Ramos (cell line): ENCODE results near the gene ABI1.
"Not testable (repeated sequence)": the region's sequence is repeated elsewhere in the genome, so short reads cannot be mapped to it uniquely, and the experiment has no call there.

Source experiments
- in situ Hi-C: fragments of 300-500 bp; cut with MboI; formaldehyde crosslinking; loops from one replicate; pipeline ENCODE4 v1.14.3; 2022; ENCODE audit warnings: low sequenced_read_pairs; ENCODE audit not compliant: unreplicated experiment

ABI1 gene

DNA sequence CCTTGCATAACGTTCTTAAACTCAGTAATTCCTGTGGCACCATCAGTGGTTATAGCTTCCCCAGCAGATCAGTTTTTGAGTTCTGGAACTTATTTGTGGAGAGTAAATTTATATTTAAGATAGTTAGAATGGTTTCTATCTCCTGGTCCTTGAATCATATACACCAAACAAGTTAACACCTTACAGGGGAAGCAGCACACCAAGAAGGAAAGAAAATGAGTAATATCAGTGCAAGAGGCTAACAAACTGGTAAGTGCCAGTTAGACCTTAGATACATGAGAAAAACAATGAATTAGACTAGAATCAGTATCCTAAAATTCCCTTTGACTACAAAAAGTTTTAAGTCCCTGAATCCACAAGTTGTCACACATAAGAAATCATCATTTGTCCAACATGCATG, 54.2 kb downstream of the ABI1 start:
- in situ Hi-C loops = no loop called here

DNA sequence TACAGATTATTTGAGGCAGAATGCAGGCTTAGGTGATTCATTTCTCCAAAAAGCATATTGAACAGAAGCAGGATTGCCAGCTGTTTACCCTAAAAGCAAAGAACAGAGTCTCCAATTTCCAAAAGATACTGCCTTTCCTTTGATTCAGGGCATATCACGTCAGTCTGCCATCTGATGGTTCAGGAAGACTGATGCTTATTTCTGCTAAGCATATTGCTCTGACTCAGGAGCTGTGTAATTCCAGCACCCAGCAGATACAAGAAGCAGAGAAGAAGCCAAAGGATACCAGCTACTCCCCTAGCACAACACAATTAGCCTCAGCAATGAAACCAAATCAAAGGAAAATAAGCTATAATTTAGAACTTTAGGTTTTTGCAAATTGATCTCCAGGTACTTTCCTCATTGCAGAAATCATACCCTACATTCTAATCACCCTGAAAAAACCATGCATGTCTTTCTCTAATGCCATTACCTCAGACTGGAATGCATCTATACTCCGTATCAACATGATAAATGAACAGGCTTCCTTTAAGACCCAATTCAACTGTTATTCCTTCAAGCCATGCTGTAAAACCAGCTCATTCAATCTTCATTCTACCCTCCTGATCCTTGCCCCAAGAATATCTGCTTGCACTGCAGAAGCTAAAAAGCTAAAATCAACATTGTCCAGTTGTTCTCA, 55.1 kb downstream of the ABI1 start:
- in situ Hi-C loops = no loop called here

DNA sequence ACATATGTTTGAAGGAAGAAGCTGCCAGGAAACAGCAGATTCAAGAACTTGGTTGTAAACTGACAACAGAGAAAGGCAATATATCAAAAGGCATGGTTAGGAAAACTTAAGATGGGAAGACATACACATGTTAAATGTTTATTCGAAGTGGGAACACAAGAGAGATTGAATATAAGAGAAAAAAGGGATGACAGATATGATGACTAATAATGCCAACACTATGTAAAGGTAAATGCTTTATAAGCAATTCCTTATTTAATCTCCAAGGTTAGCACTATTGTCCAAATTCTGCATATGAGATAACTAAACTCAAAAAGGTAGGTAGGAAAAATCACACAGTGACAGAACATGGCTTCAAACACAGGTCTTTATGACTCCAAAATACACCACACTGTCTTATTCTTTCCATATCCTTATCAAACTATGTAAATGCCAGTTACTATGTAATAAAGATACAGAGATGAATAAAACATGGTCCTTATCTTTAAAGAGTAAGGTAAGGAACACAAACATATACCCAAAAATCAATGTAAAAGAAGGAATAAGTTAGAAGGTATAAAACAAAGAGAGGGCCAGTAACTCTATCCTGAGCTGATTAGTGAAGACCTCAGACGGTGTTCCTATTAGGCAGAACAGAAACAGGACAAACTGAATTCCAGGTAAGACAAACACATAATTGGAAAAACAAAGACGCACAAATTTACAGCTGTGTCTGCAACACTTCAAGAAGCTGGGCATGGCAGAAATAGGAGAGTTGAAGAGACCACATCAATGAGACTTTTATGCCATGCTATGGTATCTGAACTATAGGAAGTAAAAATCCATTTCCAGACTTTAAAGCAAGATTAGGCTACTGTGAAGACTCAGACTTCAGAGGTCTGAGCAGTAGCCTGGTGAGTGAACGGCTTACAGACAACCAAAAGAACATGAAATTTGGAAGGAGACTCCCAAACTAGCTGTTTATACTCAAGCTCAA, 56.1 kb downstream of the ABI1 start:
- in situ Hi-C loops = no loop called here

DNA sequence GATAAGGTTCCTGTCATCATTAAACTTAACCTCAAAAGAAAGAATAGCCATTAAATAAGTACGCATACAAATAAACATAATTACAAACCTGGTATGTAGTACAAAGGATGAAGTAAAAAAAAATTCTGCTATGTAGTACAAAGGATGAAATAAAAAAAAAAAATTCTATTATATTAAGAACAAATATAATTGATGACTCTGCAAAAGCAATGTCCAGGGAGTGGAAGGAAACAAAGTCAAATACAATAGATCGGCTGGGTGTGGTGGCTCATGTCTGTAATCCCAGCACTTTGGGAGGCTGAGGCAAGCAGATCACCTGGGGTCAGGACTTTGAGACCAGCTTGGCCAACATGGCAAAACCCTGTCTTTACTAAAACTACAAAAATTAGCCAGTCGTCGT, 56.9 kb downstream of the ABI1 start:
- in situ Hi-C loops = no loop called here

DNA sequence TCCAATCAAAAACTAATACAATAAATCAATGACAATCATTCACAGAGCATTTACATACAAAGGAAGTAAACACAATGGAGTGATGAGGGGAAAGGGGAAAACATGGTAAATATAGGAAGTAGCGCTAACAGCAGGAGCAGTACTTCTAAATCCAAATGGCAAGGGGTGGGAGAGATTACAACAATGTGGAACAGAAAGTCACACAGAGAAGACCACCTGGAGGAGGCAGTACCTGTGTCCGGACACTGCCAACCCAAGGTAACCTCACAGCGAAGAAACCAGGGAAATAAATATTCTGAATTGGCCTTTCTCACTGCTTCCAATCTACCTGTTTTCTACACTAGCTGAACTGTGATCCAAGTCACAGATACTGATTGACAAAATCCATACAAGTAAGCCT, 58.2 kb downstream of the ABI1 start:
- in situ Hi-C loops = no loop called here

DNA sequence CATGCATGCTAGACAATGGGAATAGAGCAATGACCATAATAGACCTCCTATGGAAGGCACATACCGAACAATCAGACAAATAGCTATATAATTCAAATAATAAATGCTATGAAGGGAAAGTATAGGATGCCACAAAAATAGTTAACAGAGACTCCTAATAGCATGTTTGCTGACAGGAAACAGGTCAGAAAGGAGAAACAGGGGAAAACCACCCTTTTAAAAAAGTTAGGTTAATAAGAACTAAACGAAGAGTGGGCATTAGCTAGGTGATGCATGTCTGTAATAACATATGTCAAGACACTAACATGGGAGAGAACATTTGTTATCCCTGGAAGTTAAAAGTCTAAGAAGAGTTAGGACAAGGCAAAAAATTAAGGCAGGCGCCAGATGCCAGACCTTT, 58.9 kb downstream of the ABI1 start:
- in situ Hi-C loops = no loop called here

DNA sequence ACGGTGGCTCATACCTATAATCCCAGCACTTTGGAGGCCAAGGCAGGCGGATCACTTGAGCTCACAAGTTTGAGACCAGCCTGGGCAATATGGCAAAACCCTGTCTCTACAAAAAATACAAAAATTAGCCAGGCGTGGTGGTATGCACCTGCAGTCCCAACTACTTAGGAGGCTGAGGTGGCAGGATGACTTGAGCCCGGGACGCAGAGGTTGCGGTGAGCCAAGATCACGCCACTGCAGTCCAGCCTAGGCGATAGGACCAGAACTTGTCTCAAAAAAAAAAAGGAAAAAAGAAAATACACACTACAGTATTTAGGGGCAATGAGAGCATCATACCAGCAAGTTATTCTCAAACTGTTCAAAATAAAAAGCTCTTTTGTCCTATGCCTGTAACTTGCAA, 59.5 kb downstream of the ABI1 start:
- in situ Hi-C loops = no loop called here

DNA sequence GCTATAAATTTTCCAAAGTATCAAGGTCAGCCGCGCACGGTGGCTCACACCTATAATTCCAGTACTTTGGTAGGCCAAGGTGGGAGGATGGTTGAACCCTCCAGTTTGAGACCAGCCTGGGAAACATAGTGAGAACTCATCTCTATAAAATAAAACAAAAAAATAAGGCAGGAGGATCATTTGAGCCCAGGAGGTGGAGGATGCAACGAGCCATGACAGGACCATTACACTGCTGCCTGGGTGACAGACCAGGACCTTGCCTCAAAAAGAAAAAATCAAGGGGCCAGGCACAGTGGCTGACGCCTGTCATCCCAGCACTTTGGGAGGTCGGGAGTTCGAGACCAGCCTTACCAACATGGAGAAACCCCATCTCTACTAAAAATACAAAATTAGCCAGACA, 60.3 kb downstream of the ABI1 start:
- in situ Hi-C loops = no loop called here

DNA sequence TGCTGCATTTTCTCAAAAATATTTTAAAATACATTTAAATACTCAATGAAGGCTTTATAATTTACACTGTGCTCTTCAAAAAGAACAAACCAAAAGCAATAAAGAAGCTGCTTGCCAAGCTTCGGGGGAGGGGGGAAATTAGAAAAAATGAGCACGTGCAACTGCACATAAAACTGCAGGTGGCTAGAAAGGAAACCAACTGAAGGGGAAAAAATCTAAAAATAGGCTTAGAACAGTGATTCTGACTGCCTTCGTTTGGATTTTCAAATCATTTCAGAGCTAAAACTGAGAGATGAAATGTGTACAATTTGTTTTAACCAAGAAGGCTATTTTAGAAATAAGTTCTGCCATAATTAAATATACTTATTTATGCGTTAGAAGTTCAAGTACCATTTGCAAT, 61.4 kb downstream of the ABI1 start:
- in situ Hi-C loops = no loop called here

DNA sequence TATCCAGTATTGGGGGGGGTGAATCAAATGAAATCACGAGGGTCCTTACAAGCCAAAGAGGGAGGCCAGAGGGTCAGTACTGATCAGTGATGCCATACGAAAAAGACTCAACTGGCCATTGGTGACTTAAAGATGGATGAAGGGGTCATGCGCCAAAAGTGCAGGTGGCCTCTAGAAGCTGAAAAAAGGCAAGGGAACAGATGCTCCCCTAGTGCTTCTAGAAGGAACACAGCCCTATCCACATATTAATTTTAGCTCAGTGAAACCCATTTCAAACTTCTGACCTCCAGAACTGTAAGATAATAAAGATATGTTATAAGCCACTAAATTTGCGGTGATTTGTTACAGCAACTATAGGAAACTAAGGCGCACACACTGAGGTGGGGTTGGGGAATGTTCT, 62.5 kb downstream of the ABI1 start:
- in situ Hi-C loops = no loop called here

DNA sequence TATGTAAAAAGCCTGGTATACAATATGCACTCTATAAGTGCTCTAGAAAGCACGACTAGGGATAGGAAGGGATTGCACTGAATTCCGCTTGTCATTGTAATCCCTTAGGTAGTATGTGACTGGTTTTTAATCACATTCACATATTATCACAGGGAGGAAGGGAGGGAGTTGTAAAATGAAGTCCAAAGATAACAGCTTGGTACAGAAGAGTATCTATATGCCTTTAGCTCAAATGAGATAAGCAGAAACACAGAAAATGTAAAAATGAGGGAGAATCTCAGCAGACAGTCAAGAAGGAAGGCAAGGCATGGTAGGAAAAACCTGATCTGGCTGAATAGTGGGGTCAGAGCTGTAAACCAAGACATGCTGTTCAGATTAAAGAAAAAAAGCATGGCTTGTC, 63.4 kb downstream of the ABI1 start:
- in situ Hi-C loops = no loop called here

DNA sequence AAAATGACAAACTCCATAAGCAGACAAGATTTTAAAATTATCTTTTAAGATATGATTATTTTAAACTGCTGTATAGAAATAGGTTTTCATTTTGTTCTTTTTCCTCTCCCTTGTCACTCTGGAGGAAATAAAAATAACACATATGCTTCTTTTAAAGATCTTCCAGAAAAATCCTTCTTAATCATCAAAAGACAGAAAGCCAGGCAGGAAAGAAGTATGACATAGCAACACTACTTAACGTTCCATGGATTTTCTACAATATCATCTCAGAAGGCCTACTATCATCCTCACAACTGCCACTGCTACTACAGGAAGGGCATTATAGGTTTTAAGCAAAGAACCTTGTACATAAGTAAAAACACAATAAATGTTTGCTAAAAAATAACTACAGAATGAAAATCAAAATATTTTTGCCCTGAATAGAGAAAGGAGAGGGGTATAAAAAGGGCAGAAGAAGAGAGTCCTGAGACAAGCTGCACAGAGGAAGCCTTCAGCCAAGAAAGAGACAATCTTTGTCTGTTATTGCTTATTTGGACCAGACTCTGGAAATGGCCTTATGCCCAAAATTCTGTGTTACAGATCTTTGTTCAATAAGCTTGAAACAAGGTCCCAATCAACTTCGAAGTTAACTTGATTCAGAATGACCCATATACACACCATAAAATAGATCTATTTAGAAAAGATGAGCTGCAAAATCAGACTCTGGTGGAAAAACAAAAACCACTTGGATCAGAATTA, 67.8 kb downstream of the ABI1 start:
- in situ Hi-C loops = no loop called here

DNA sequence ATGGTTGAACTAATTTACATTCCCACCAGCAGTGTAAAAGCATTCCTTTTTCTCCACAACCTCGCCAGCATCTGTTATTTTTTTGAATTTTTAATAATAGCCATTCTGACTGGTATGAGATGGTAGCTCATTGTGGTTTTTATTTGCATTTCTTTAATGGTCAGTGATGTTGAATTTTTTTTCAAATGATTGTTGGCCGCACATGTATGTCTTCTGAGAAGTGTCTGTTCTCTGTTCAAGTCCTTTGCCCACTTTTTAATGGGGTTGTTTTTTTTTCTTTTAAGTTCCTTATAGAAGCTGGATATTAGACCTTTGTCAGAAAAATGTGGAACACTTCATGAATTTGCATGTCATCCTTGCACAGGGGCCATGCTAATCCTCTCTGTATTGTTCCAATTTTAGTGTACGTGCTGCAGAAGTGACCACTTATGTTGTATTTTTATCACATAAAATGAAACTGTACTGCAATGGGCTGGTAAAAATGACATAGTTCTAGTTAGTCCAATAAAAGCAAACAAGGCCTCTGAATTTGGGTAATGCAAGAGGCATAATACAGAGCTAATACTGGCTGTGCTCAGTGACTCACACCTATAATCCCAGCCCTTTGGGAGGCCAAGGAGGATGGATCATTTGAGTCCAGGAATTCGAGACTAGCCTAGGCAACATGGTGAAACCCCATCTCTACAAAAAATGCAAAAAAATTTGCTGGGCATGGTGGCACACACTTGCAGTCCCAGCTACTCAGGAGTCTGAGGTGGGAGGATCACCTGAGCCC, 70.3 kb downstream of the ABI1 start:
- in situ Hi-C loops = no loop called here

DNA sequence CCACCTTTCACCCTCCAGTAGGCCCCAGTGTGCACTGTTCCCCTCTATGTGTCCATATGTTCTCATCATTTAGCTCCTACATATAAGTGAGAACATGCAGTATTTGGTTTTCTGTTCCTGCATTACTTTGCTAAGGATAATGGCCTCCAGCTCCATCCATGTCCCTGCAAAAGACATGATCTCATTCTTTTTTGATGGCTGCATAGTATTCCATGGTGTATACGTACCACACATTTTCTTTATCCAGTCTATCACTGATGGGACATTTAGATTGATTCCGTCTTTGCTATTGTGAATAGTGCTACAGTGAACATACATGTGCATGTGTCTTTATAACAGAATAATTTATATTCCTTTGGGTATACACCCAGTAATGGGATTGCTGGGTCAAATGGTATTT, 71.0 kb downstream of the ABI1 start:
- in situ Hi-C loops = not testable (repeated sequence)

DNA sequence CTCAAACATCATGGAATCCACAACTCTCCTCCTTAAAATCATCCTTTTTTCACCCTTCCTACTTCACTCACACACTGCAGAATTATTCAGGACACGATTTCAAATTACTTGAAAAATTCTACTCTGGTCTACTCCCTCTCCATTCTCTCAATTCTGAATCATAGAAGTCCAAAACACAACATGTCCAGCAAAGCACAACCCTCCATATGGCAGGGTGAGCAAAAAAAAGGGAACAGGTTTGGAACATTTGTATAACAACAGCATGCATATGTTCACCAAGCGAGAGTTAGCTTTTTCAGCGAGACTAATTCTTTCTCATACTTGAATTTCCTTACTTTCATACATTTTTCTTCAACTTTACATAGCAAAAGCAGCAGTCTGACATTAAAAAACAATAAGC, 73.4 kb downstream of the ABI1 start:
- in situ Hi-C loops = no loop called here

DNA sequence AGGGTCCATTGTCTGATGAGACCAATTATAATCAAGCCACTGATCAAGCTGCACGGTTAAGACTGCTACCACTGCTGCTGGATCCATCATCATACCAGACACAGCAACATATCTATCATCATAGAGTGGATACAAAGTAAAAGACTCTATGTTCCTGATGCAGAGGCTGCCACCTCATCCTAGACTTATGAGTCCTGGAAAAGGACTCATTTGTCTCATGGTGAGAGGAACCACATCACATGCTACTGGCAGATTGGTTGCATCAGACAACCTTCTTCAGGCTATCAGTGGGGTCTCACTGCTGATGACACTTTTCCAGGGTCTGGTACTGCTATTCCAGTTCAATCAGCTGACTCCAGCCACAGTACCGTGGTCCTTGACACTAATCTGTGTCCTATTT, 79.0 kb downstream of the ABI1 start:
- in situ Hi-C loops = no loop called here

DNA sequence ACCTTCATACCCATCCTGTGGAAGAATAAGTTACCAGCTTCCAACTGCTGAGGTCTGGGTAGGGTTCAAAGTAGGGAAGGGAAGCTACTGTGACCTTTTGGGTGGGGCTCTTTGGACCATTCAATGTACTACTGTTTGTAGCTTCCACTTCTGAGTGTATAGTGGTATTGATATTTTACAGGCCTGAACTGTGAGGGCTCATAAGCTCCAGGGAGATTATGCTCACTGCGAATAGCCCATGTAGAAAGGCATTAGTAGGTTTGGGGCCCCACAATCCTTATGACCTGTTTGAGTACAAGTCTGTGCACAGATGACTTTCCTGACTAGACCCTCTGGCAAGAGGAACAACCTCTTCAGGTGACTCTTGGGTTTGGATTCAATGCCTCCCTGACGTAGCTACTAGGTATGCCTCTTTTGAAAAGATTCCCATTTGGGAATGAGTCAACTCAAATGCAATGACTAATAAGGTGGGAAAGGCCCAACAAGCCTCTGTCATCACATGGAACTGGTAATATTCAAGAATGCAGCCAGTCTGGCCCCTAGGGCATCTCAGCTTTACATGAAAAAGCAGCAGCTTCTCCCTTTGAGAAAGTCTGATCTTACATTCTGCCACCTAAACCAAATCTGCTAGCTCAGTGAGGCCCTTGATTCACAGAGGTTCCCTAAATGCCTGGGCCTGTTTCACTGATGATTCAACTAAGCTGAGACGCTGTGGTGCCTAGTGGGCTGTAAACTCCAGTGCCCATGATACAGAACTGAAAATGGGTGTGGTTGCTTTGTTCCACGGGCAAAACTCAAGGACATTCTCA, 79.8 kb downstream of the ABI1 start:
- in situ Hi-C loops = no loop called here

DNA sequence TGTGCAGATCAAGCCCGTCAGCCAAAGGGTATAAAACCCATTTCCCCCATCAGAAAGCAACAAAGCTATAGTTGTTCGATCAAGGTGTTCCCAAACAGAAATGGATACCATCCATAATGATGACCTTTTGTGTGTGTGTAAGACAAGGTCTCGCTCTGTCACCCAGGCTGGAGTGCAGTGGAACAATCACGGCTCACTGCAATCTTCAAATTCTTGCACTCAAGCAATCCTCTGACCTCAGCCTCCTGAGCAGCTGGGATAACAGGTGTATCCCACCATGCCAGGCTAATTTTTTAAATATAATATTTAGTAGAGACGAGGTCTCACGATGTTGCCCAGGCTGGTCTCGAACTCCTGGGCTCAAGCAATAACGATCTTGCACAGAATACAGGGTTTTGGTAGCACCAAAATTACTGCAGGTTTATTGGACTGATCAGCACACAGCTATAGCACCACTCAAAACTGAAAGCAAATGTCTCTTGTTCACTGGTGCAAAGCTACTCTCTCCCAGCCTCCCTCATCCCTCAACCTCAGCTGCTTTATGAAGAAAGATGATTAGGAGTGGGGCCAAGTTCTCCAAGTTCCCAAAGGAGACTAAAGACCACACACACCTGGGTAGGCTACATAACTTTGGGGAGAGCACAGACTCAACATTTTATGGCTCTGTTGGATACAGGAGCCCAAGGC, 80.5 kb downstream of the ABI1 start:
- in situ Hi-C loops = no loop called here
